ENCODE measurements around the gene PAFAH2. TPM values are rescaled to one million over a fixed set of nuclear protein-coding genes. Genes with fewer than 3 reads are reported as not detected.

PAFAH2 gene
- total RNA-seq, 1 experiment from 2014 or later = 7.9 TPM

GRCh38 chr1:26025517-26025916 lies 27.7 kb upstream of the PAFAH2 start:
- no peak overlapping the region for H3K27ac ChIP-seq
- DNase-seq (ENCODE audit: low read depth in 1 of 2, low spot score in 2 of 2) = no peak
- H3K9me3 ChIP-seq (replicated peaks) = no peaks in the 10 kb centered on the region
- H3K36me3 ChIP-seq = no peaks in the 10 kb centered on the region
- no peak overlapping the region for H3K4me3 ChIP-seq
- H3K4me1 ChIP-seq (replicated peaks) = no peaks in the 10 kb centered on the region
- no peaks in the 10 kb centered on the region for H3K27me3 ChIP-seq (replicated peaks)

GRCh38 chr1:26025060-26025459 lies 27.2 kb upstream of the PAFAH2 start:
- no peaks in the 10 kb centered on the region for H3K9me3 ChIP-seq (replicated peaks)
- no peaks in the 10 kb centered on the region for H3K27me3 ChIP-seq (replicated peaks)
- H3K4me1 ChIP-seq (replicated peaks) = no peaks in the 10 kb centered on the region
- no peak overlapping the region for H3K27ac ChIP-seq
- no peaks in the 10 kb centered on the region for H3K36me3 ChIP-seq
- H3K4me3 ChIP-seq = no peak overlapping the region
- no peak for DNase-seq (ENCODE audit: low read depth in 1 of 2, low spot score in 2 of 2)

GRCh38 chr1:26023826-26024225 lies 26.0 kb upstream of the PAFAH2 start:
- Histone ChIP-seq H3K27ac (no peak overlapping the region), H3K4me1 (replicated peaks) (no peaks in the 10 kb centered on the region), H3K27me3 (replicated peaks) (no peaks in the 10 kb centered on the region), H3K9me3 (replicated peaks) (no peaks in the 10 kb centered on the region), H3K4me3 (no peak overlapping the region), H3K36me3 (no peaks in the 10 kb centered on the region)
- DNase-seq (ENCODE audit: low read depth in 1 of 2, low spot score in 2 of 2) = no peak

GRCh38 chr1:26023009-26023408 lies 25.1 kb upstream of the PAFAH2 start:
- Histone ChIP-seq H3K27me3 (replicated peaks) (no peaks in the 10 kb centered on the region), H3K27ac (no peak overlapping the region), H3K4me1 (replicated peaks) (no peaks in the 10 kb centered on the region), H3K9me3 (replicated peaks) (no peaks in the 10 kb centered on the region), H3K36me3 (no peaks in the 10 kb centered on the region), H3K4me3 (no peak overlapping the region)
- no peak for DNase-seq (ENCODE audit: low read depth in 1 of 2, low spot score in 2 of 2)

GRCh38 chr1:26022404-26022779 lies 24.5 kb upstream of the PAFAH2 start:
- Histone ChIP-seq H3K4me1 (replicated peaks) (no peaks in the 10 kb centered on the region), H3K36me3 (no peaks in the 10 kb centered on the region), H3K27ac (no peak overlapping the region), H3K4me3 (no peak overlapping the region), H3K9me3 (replicated peaks) (no peaks in the 10 kb centered on the region), H3K27me3 (replicated peaks) (no peaks in the 10 kb centered on the region)
- DNase-seq (ENCODE audit: low read depth in 1 of 2, low spot score in 2 of 2) = no peak

- Histone ChIP-seq H3K4me1 (replicated peaks) (no peaks in the 10 kb centered on the region), H3K27me3 (replicated peaks) (no peaks in the 10 kb centered on the region), H3K9me3 (replicated peaks) (no peaks in the 10 kb centered on the region), H3K36me3 (no peaks in the 10 kb centered on the region), H3K27ac (no peak within 1 kb of the TSS), H3K4me3 (no peak within 1 kb of the TSS)
- DNase-seq (ENCODE audit: low read depth in 1 of 2, low spot score in 2 of 2) = no peak
Measured at GRCh38 chr1:26021647-26022403, 24.0 kb upstream of the PAFAH2 start, which contains the start of gene EXTL1. Gene EXTL1, plus strand, starts transcription at chr1:26021775. Its CDS starts 872 bp downstream, at chr1:26022647.

GRCh38 chr1:26020941-26021646 lies 23.2 kb upstream of the PAFAH2 start:
- Histone ChIP-seq H3K27me3 (replicated peaks) (no peaks in the 10 kb centered on the region), H3K36me3 (no peaks in the 10 kb centered on the region), H3K27ac (no peak overlapping the region), H3K4me3 (no peak overlapping the region), H3K4me1 (replicated peaks) (no peaks in the 10 kb centered on the region), H3K9me3 (replicated peaks) (no peaks in the 10 kb centered on the region)
- no peak for DNase-seq (ENCODE audit: low read depth in 1 of 2, low spot score in 2 of 2)

- Histone ChIP-seq H3K27me3 (replicated peaks) (no peaks in the 10 kb centered on the region), H3K9me3 (replicated peaks) (no peaks in the 10 kb centered on the region), H3K27ac (no peak overlapping the region), H3K4me3 (no peak overlapping the region), H3K36me3 (no peaks in the 10 kb centered on the region), H3K4me1 (replicated peaks) (no peaks in the 10 kb centered on the region)
- DNase-seq (ENCODE audit: low read depth in 1 of 2, low spot score in 2 of 2) = no peak
Measured at GRCh38 chr1:26020330-26020768, 22.5 kb upstream of the PAFAH2 start.

- Histone ChIP-seq H3K9me3 (replicated peaks) (no peaks in the 10 kb centered on the region), H3K4me3 (no peak overlapping the region), H3K36me3 (no peaks in the 10 kb centered on the region), H3K27ac (no peak overlapping the region), H3K27me3 (replicated peaks) (no peaks in the 10 kb centered on the region), H3K4me1 (replicated peaks) (no peaks in the 10 kb centered on the region)
- no peak for DNase-seq (ENCODE audit: low read depth in 1 of 2, low spot score in 2 of 2)
Measured at GRCh38 chr1:26019641-26020315, 21.9 kb upstream of the PAFAH2 start.

- DNase-seq (ENCODE audit: low read depth in 1 of 2, low spot score in 2 of 2) = no peak
- H3K4me3 ChIP-seq = no peak overlapping the region
- no peaks in the 10 kb centered on the region for H3K36me3 ChIP-seq
- H3K27ac ChIP-seq = no peak overlapping the region
- H3K9me3 ChIP-seq (replicated peaks) = no peaks in the 10 kb centered on the region
- no peaks in the 10 kb centered on the region for H3K4me1 ChIP-seq (replicated peaks)
- no peaks in the 10 kb centered on the region for H3K27me3 ChIP-seq (replicated peaks)
Measured at GRCh38 chr1:26017606-26018005, 19.7 kb upstream of the PAFAH2 start.

- Histone ChIP-seq H3K36me3 (no peaks in the 10 kb centered on the region), H3K4me1 (replicated peaks) (no peaks in the 10 kb centered on the region), H3K9me3 (replicated peaks) (no peaks in the 10 kb centered on the region), H3K27ac (no peak overlapping the region), H3K27me3 (replicated peaks) (no peaks in the 10 kb centered on the region), H3K4me3 (no peak overlapping the region)
- no peak for DNase-seq (ENCODE audit: low read depth in 1 of 2, low spot score in 2 of 2)
Measured at GRCh38 chr1:26016953-26017545, 19.2 kb upstream of the PAFAH2 start.

- Histone ChIP-seq H3K4me3 (no peak overlapping the region), H3K27ac (no peak overlapping the region), H3K4me1 (replicated peaks) (no peaks in the 10 kb centered on the region), H3K27me3 (replicated peaks) (no peaks in the 10 kb centered on the region), H3K9me3 (replicated peaks) (no peaks in the 10 kb centered on the region), H3K36me3 (no peaks in the 10 kb centered on the region)
- DNase-seq (ENCODE audit: low read depth in 1 of 2, low spot score in 2 of 2) = no peak
Measured at GRCh38 chr1:26016258-26016952, 18.5 kb upstream of the PAFAH2 start.

GRCh38 chr1:26015358-26015757 lies 17.5 kb upstream of the PAFAH2 start:
- H3K27me3 ChIP-seq (replicated peaks) = no peaks in the 10 kb centered on the region
- no peak overlapping the region for H3K4me3 ChIP-seq
- H3K36me3 ChIP-seq = no peaks in the 10 kb centered on the region
- no peak overlapping the region for H3K27ac ChIP-seq
- no peak for DNase-seq (ENCODE audit: low read depth in 1 of 2, low spot score in 2 of 2)
- H3K9me3 ChIP-seq (replicated peaks) = no peaks in the 10 kb centered on the region
- no peaks in the 10 kb centered on the region for H3K4me1 ChIP-seq (replicated peaks)
